ENCODE data around the gene HOXC9.
"Not testable (repeated sequence)": the region's sequence is repeated elsewhere in the genome, so short reads cannot be mapped to it uniquely, and the experiment has no call there.

HOXC9 gene

GRCh38 chr12:54040648-54041047 lies 40.7 kb downstream of the HOXC9 start:
- no peak for DNase-seq

GRCh38 chr12:54041097-54041690 lies 41.2 kb downstream of the HOXC9 start:
- no peak for DNase-seq

- not testable (repeated sequence) for DNase-seq
Measured at GRCh38 chr12:54042033-54042432, 42.1 kb downstream of the HOXC9 start.

GRCh38 chr12:54042970-54043853 lies 43.3 kb downstream of the HOXC9 start:
- no peak for DNase-seq

GRCh38 chr12:54044425-54045103 lies 44.6 kb downstream of the HOXC9 start:
- DNase-seq = no peak

- no peak for DNase-seq
Measured at GRCh38 chr12:54045401-54045800, 45.4 kb downstream of the HOXC9 start.

- DNase-seq = no peak
Measured at GRCh38 chr12:54045868-54046521, 46.0 kb downstream of the HOXC9 start.

GRCh38 chr12:54046809-54047159 lies 46.8 kb downstream of the HOXC9 start:
- no peak for DNase-seq

GRCh38 chr12:54047160-54047963 lies 47.4 kb downstream of the HOXC9 start:
- DNase-seq = no peak

- no peak for DNase-seq
Measured at GRCh38 chr12:54047964-54048303, 48.0 kb downstream of the HOXC9 start.

GRCh38 chr12:54048406-54049093 lies 48.6 kb downstream of the HOXC9 start:
- no peak for DNase-seq

- DNase-seq = no peak
Measured at GRCh38 chr12:54049108-54049507, 49.1 kb downstream of the HOXC9 start.

GRCh38 chr12:54050482-54050810 lies 50.5 kb downstream of the HOXC9 start:
- no peak for DNase-seq

- no peak for DNase-seq
Measured at GRCh38 chr12:54051026-54051842, 51.3 kb downstream of the HOXC9 start.

- no peak for DNase-seq
Measured at GRCh38 chr12:54051874-54052437, 52.0 kb downstream of the HOXC9 start.

- DNase-seq = no peak
Measured at GRCh38 chr12:54052438-54053002, 52.6 kb downstream of the HOXC9 start.

Data from NCI-H1694 (cell line).